CD14-positive monocyte (primary cell): ENCODE results near the gene ZNF416. TPM values are rescaled to one million over a fixed set of nuclear protein-coding genes. Genes with fewer than 3 reads are reported as not detected.
A peak's percentile ranks its signal among the peaks of the same experiment; 100 is the strongest.

ENCODE experiments used
- DNase-seq, 3 donors: peaks; one replicate each; pipeline ENCODE4 v3.0.0-alpha.2; 2011 to 2022
- H2AFZ ChIP-seq: 2 replicates; pipeline ENCODE4 v1.6.0; 2012; ENCODE audit warnings: mild to moderate bottlenecking, low read depth, low read length, inconsistent platforms; ENCODE audit not compliant: insufficient read depth, poor library complexity, severe bottlenecking
- H3K27ac ChIP-seq, 2 donors: 1 replicate in 1 of 2; 2 replicates in 1 of 2; pipeline ENCODE4 v1.5.1; 2012 to 2013; ENCODE audit warnings: low read length in 2 of 2, control low read depth in 1 of 2, inconsistent platforms in 1 of 2, low read depth in 1 of 2, mild to moderate bottlenecking in 1 of 2
- H3K27me3 ChIP-seq, 2 donors: one replicate each; pipeline versions ENCODE4 v1.6.0 to v1.6.1; 2011 to 2013; ENCODE audit warnings: low read length in 2 of 2; ENCODE audit not compliant: control insufficient read depth in 2 of 2, insufficient read depth in 2 of 2
- H3K36me3 ChIP-seq, 2 donors: replicated peaks in 1 of 2; 1 replicate in 1 of 2; 2 replicates in 1 of 2; pipeline versions ENCODE4 v1.5.1 to v1.6.1; 2012 to 2013; ENCODE audit warnings: low read length in 2 of 2, control low read depth in 1 of 2, inconsistent platforms in 1 of 2, mild to moderate bottlenecking in 1 of 2; ENCODE audit not compliant: insufficient read depth in 2 of 2, control insufficient read depth in 1 of 2
- H3K4me1 ChIP-seq, 2 donors: 1 replicate in 1 of 2; 2 replicates in 1 of 2; pipeline versions ENCODE4 v1.5.1 to v1.6.1; 2012 to 2013; ENCODE audit warnings: low read length in 2 of 2, control low read depth in 1 of 2, inconsistent platforms in 1 of 2, mild to moderate bottlenecking in 1 of 2, moderate library complexity in 1 of 2; ENCODE audit not compliant: insufficient read depth in 2 of 2, control insufficient read depth in 1 of 2
- H3K4me2 ChIP-seq: replicated peaks from 2 replicates; pipeline ENCODE3; 2012; ENCODE audit warnings: low read length, moderate library complexity, mild to moderate bottlenecking; ENCODE audit not compliant: poor library complexity, severe bottlenecking; ENCODE audit errors: extremely low read depth
- H3K4me3 ChIP-seq, 3 experiments: fragments of 200-600 bp in 1 of 3; sonication (generic) in 1 of 3; replicated peaks in 1 of 3; 1 replicate in 2 of 3; 2 replicates in 1 of 3; pipeline ENCODE4 v1.5.1; 2011 to 2013; ENCODE audit warnings: low read length in 3 of 3, mild to moderate bottlenecking in 3 of 3, control low read depth in 2 of 3, low read depth in 2 of 3, inconsistent platforms in 1 of 3, moderate library complexity in 1 of 3
- H3K79me2 ChIP-seq: 2 replicates; pipeline ENCODE4 v1.6.0; 2012; ENCODE audit warnings: mild to moderate bottlenecking, control low read depth, inconsistent platforms, low read length, moderate library complexity; ENCODE audit not compliant: insufficient read depth
- H3K9ac ChIP-seq: 2 replicates; pipeline ENCODE4 v1.6.0; 2017; ENCODE audit warnings: low read length, mild to moderate bottlenecking; ENCODE audit not compliant: insufficient read depth, poor library complexity, severe bottlenecking
- H3K9me3 ChIP-seq, 2 donors: replicated peaks in 1 of 2; 1 replicate in 1 of 2; 2 replicates in 1 of 2; pipeline versions ENCODE4 v1.5.1 to v1.6.1; 2012 to 2013; ENCODE audit warnings: low read length in 2 of 2, control low read depth in 1 of 2; ENCODE audit not compliant: control insufficient read depth in 1 of 2, insufficient read depth in 1 of 2
- H4K20me1 ChIP-seq: 2 replicates; pipeline ENCODE4 v1.6.0; 2012; ENCODE audit warnings: mild to moderate bottlenecking, low read length, control low read depth, moderate library complexity; ENCODE audit not compliant: insufficient read depth
- H3K27ac Mint-ChIP-seq, 7 donors: one replicate each; pipeline ENCODE4 v1.8.0; 2020; ENCODE audit warnings: mild to moderate bottlenecking in 7 of 7, mixed read lengths in 7 of 7, moderate library complexity in 6 of 7, inconsistent platforms in 2 of 7
- H3K27me3 Mint-ChIP-seq, 3 donors: one replicate each; pipeline ENCODE4 v1.8.0; 2021 to 2022; ENCODE audit warnings: low read depth in 3 of 3, mild to moderate bottlenecking in 3 of 3, mixed read lengths in 3 of 3, moderate library complexity in 3 of 3, inconsistent platforms in 1 of 3
- H3K36me3 Mint-ChIP-seq, 2 donors: one replicate each; pipeline ENCODE4 v1.8.0; 2020; ENCODE audit warnings: mixed read lengths in 2 of 2, inconsistent platforms in 1 of 2, mild to moderate bottlenecking in 1 of 2
- H3K4me1 Mint-ChIP-seq: one replicate; pipeline ENCODE4 v1.8.0; 2020; ENCODE audit warnings: mild to moderate bottlenecking, mixed read lengths
- H3K4me3 Mint-ChIP-seq, 2 donors: one replicate each; pipeline ENCODE4 v1.8.0; 2020; ENCODE audit warnings: mild to moderate bottlenecking in 2 of 2, mixed read lengths in 2 of 2, moderate library complexity in 1 of 2
- H3K9me3 Mint-ChIP-seq, 7 donors: one replicate each; pipeline ENCODE4 v1.8.0; 2020 to 2022; ENCODE audit warnings: mixed read lengths in 7 of 7, mild to moderate bottlenecking in 6 of 7, moderate library complexity in 6 of 7, inconsistent platforms in 2 of 7
- CTCF ChIP-seq: fragments of 200-600 bp; IDR thresholded peaks from one replicate; pipeline ENCODE4 v1.8.0; 2022; ENCODE audit warnings: antibody characterized with exemption, mild to moderate bottlenecking
- WGBS: methylation state at CpG from one replicate; pipeline ENCODE4 v1.1.5; 2013; ENCODE audit warnings: missing lambda C conversion rate; ENCODE audit not compliant: insufficient coverage; 5-methylcytosine and 5-hydroxymethylcytosine counted together
- intact Hi-C, 2 donors: fragments of 100-400 bp; cut with micrococcal nuclease; formaldehyde crosslinking; loops; one replicate each; pipeline versions ENCODE4 v1.15.0 to v1.15.1; 2023
- polyA plus RNA-seq, 3 donors: library from polyadenylated mRNA; depleted of rRNA in 1 of 3; unstranded in 2 of 3; stranded (reverse) in 1 of 3; fragments of 300-500 nt in 2 of 3; fragments of >200 nt in 1 of 3; fragmentation: Illumina TruSeq in 2 of 3; gene quantifications; 1 replicate in 2 of 3; 2 replicates in 1 of 3; pipeline ENCODE4 v1.2.3, GENCODE V29; 2012 to 2021

Gene ZNF416
- polyA plus RNA-seq, 3 donors: 0.48 to 2.1 (median 1.4) TPM

GRCh38 chr19:57557659-57558058 is 21.1 kb downstream of the ZNF416 start:
- Mint-ChIP-seq H3K9me3 (peaks cover 58 to 80% (median 69%) of the 10 kb centered on the region in 7 donors), H3K4me3 (no peak overlapping the region), H3K4me1 (peaks cover 21% of the 10 kb centered on the region), H3K36me3 (peaks cover 38 to 49% of the 10 kb centered on the region in 2 donors), H3K27me3 (peaks cover 0 to 8% (median 3%) of the 10 kb centered on the region in 3 donors), H3K27ac (no peak overlapping the region)
- no peak for DNase-seq
- Histone ChIP-seq H3K79me2 (peaks cover 11% of the 10 kb centered on the region), H3K36me3 (peaks cover 7 to 39% of the 10 kb centered on the region in 2 donors), H3K4me2 (no peak overlapping the region), H4K20me1 (no peaks in the 10 kb centered on the region), H3K4me3 (no peak overlapping the region), H3K9ac (no peak overlapping the region), H3K4me1 (peaks cover 16 to 20% of the 10 kb centered on the region in 2 donors), H3K27ac (no peak overlapping the region), H3K27me3 (no peaks in the 10 kb centered on the region), H3K9me3 (peaks cover 47 to 67% of the 10 kb centered on the region in 2 donors), H2AFZ (no peak overlapping the region)
- WGBS: 90% methylated on average over 1 of the region's 5 CpGs
- intact Hi-C loops: no loop called here
- TF ChIP-seq CTCF: no peak

GRCh38 chr19:57552432-57552831 is 26.3 kb downstream of the ZNF416 start:
- H4K20me1 ChIP-seq: no peaks in the 10 kb centered on the region
- Mint-ChIP-seq H3K27ac (peak overlapping the region in 1 of 7 donors; percentile 3), H3K36me3 (peaks cover 83 to 95% of the 10 kb centered on the region in 2 donors), H3K4me1 (no peaks in the 10 kb centered on the region), H3K4me3 (no peak overlapping the region), H3K9me3 (peaks cover 71 to 93% (median 88%) of the 10 kb centered on the region in 7 donors), H3K27me3 (no peaks in the 10 kb centered on the region)
- intact Hi-C loops: no loop called here
- H2AFZ ChIP-seq: no peak overlapping the region
- no peak overlapping the region for H3K4me3 ChIP-seq
- H3K9me3 ChIP-seq: peaks cover 67 to 89% of the 10 kb centered on the region in 2 donors
- H3K36me3 ChIP-seq: peaks cover 28 to 89% of the 10 kb centered on the region in 2 donors
- no peak for TF ChIP-seq CTCF
- H3K4me2 ChIP-seq: no peak overlapping the region
- WGBS: 90% methylated on average over 2 of the region's 2 CpGs
- no peaks in the 10 kb centered on the region for H3K79me2 ChIP-seq
- no peaks in the 10 kb centered on the region for H3K27me3 ChIP-seq
- H3K27ac ChIP-seq: no peak overlapping the region
- H3K9ac ChIP-seq: no peak overlapping the region
- no peaks in the 10 kb centered on the region for H3K4me1 ChIP-seq
- DNase-seq: no peak
